SU-DHL-6 (cell line): Measurements from ENCODE around the gene ZC3H7A.

Experiments
- EZH2phosphoT487 ChIP-seq: fragments of 200-600 bp; sonication (generic), shearing (Covaris generic); conservative IDR thresholded peaks from 2 replicates; pipeline ENCODE4 v1.6.1; 2018; ENCODE audit warnings: mild to moderate bottlenecking, antibody characterized with exemption, low read length, moderate library complexity, mixed read lengths
- TF ChIP-seq, protein P1 (sequence below): fragments of 200-600 bp; sonication (generic); IDR thresholded peaks from one replicate; pipeline ENCODE4 v1.5.1; 2017; ENCODE audit warnings: antibody characterized with exemption, mild to moderate bottlenecking, low read length, moderate library complexity; ENCODE audit not compliant: insufficient read depth, poor library complexity, severe bottlenecking

DNA sequence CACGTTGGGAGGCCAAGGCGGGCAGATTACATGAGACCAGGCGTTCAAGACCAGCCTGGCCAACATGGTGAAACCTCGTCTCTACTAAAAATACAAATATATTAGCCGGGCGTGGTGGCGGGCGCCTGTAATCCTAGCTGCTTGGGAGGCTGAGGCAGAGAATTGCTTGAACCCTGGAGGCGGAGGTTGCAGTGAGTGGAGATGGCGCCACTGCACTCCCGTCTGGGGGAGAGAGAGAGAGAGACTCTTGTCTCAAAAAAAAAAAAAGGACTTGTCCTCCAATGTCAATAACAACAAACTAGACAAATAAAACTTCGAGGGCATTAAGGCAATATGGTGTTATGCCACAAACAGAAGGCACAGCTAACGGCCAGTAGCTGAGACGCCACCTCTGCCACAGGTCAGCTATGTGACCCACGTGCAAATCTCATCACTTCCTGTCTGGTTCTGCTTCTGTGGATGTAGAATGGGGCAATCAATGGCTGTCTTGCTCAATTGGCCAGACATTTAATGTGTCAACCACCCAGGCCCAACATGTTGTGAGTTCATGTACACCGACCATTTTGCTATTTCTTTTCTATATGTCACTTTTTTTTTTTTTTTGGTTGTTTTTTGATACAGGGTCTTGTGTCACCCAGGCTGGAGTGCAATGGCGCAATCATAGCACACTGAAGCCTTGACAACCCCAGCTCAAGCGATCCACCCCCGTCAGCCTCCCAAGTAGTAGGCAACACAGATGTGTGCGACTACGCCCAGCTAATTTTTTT, 53.6 kb downstream of the ZC3H7A start:
- TF ChIP-seq, protein P1, sequence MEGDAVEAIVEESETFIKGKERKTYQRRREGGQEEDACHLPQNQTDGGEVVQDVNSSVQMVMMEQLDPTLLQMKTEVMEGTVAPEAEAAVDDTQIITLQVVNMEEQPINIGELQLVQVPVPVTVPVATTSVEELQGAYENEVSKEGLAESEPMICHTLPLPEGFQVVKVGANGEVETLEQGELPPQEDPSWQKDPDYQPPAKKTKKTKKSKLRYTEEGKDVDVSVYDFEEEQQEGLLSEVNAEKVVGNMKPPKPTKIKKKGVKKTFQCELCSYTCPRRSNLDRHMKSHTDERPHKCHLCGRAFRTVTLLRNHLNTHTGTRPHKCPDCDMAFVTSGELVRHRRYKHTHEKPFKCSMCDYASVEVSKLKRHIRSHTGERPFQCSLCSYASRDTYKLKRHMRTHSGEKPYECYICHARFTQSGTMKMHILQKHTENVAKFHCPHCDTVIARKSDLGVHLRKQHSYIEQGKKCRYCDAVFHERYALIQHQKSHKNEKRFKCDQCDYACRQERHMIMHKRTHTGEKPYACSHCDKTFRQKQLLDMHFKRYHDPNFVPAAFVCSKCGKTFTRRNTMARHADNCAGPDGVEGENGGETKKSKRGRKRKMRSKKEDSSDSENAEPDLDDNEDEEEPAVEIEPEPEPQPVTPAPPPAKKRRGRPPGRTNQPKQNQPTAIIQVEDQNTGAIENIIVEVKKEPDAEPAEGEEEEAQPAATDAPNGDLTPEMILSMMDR = no peak
- TF ChIP-seq EZH2phosphoT487 = no peak
